A549 (cell line): Measurements from ENCODE around the gene PSD2. TPM values are rescaled to one million over a fixed set of nuclear protein-coding genes. Genes with fewer than 3 reads are reported as not detected.
"Not testable (repeated sequence)": the region's sequence is repeated elsewhere in the genome, so short reads cannot be mapped to it uniquely, and the experiment has no call there.

Experiments
- ATAC-seq, 2 experiments: fragments of 200-7000 bp in 1 of 2; fragments of >200 bp in 1 of 2; cut with Nextera tagmentation in 1 of 2; cut with Tn5 transposase in 1 of 2; 3 replicates each; pipeline versions ENCODE4 v1.8.0 to v1.9.1; 2018 to 2020; ENCODE audit warnings: mild to moderate bottlenecking in 1 of 2, moderate library complexity in 1 of 2
- CTCF ChIA-PET: fragments of 300-600 bp; sonication (Branson Sonifier 250); formaldehyde crosslinking; extraction: SDS; loops from one replicate; lab custom pipeline; 2021; ENCODE audit warnings: antibody characterized with exemption, inconsistent platforms; lab: Yijun Ruan, JAX
- POLR2A ChIA-PET: fragments of 350-600 bp; formaldehyde crosslinking; extraction: SDS; loops from one replicate; lab custom pipeline; 2021; ENCODE audit warnings: antibody characterized with exemption, inconsistent platforms; lab: Yijun Ruan, JAX
- DNase-seq, 2 experiments: peaks; one replicate each; pipeline versions ENCODE4 v3.0.0 to v3.0.0-alpha.2; 2011 to 2016; ENCODE audit warnings: low read depth in 1 of 2, low spot score in 1 of 2
- FAIRE-seq: peaks from 2 replicates; lab custom pipeline; 2011; peaks lifted over from hg19 to GRCh38; lab: Jason Lieb, UNC
- H3K27ac ChIP-seq, 2 experiments: fragments of >200 bp; sonication (Bioruptor Twin); formaldehyde crosslinking; 3 replicates each; pipeline ENCODE4 v1.5.1; 2016 to 2017
- H3K4me1 ChIP-seq: fragments of >200 bp; sonication (Bioruptor Twin); formaldehyde crosslinking; 3 replicates; pipeline ENCODE4 v1.6.1; 2016
- H3K4me2 ChIP-seq: fragments of >200 bp; sonication (Bioruptor Twin); formaldehyde crosslinking; 3 replicates; pipeline ENCODE4 v1.6.1; 2016
- H3K4me3 ChIP-seq: fragments of >200 bp; sonication (Bioruptor Twin); formaldehyde crosslinking; 3 replicates; pipeline ENCODE4 v1.5.1; 2016
- H3K9me3 ChIP-seq: fragments of >200 bp; sonication (Bioruptor Twin); formaldehyde crosslinking; 3 replicates; pipeline ENCODE4 v1.6.1; 2016
- BHLHE40 ChIP-seq: IDR thresholded peaks from 2 replicates; pipeline ENCODE4 v1.6.1; 2012; ENCODE audit warnings: low read depth, low read length, inconsistent platforms
- CEBPB ChIP-seq, 2 experiments: fragments of >200 bp in 1 of 2; sonication (Bioruptor Twin) in 1 of 2; formaldehyde crosslinking in 1 of 2; IDR thresholded peaks; 2 replicates each; pipeline ENCODE4 v1.6.1; 2012 to 2016
- E2F6 ChIP-seq: IDR thresholded peaks from 2 replicates; pipeline ENCODE4 v1.6.1; 2012; ENCODE audit warnings: low read depth, borderline replicate concordance
- ESRRA ChIP-seq: fragments of 150-350 bp; IDR thresholded peaks from 2 replicates; pipeline ENCODE4 v1.6.1; 2014; ENCODE audit warnings: mild to moderate bottlenecking, low read length, borderline replicate concordance
- FOSL2 ChIP-seq, 2 experiments: fragments of 450-650 bp in 1 of 2; fragments of >200 bp in 1 of 2; sonication (Bioruptor Twin) in 1 of 2; formaldehyde crosslinking; IDR thresholded peaks; 2 replicates each; pipeline versions ENCODE4 v1.5.0 to v1.6.1; 2016 to 2020; ENCODE audit warnings: mild to moderate bottlenecking in 1 of 2, moderate library complexity in 1 of 2
- FOXS1 ChIP-seq: fragments of 250-450 bp; sonication (Bioruptor Pico); IDR thresholded peaks from 2 replicates; pipeline ENCODE4 v1.5.0; 2020; ENCODE audit warnings: mild to moderate bottlenecking, moderate library complexity
- HMGXB4 ChIP-seq: fragments of 250-450 bp; sonication (Bioruptor Pico); IDR thresholded peaks from 2 replicates; pipeline ENCODE4 v1.5.0; 2021; ENCODE audit warnings: mild to moderate bottlenecking, moderate library complexity, borderline replicate concordance
- HOXB5 ChIP-seq: fragments of 250-450 bp; sonication (Bioruptor Pico); IDR thresholded peaks from 2 replicates; pipeline ENCODE4 v1.5.0; 2020; ENCODE audit warnings: mild to moderate bottlenecking, moderate library complexity
- JUNB ChIP-seq: fragments of >200 bp; sonication (Bioruptor Twin); formaldehyde crosslinking; IDR thresholded peaks from 2 replicates; pipeline ENCODE4 v1.6.1; 2016
- KDM1A ChIP-seq: fragments of 200-600 bp; sonication (generic); IDR thresholded peaks from 2 replicates; pipeline ENCODE4 v1.6.1; 2016; ENCODE audit warnings: low read depth, mild to moderate bottlenecking
- MAFK ChIP-seq: fragments of 450-650 bp; IDR thresholded peaks from 2 replicates; pipeline ENCODE4 v1.6.1; 2014; ENCODE audit not compliant: partially characterized antibody
- MYC ChIP-seq: IDR thresholded peaks from 2 replicates; pipeline ENCODE4 v1.6.1; 2012; ENCODE audit warnings: mild to moderate bottlenecking, inconsistent platforms, low read length, improper control_type of control experiment, borderline replicate concordance
- NFE2L2 ChIP-seq: fragments of 150-350 bp; conservative IDR thresholded peaks from 2 replicates; pipeline ENCODE4 v1.6.1; 2014; ENCODE audit warnings: low read length
- NPAS2 ChIP-seq: fragments of 250-450 bp; sonication (Bioruptor Pico); IDR thresholded peaks from 2 replicates; pipeline ENCODE4 v1.8.0; 2022; ENCODE audit warnings: mild to moderate bottlenecking, moderate library complexity, borderline replicate concordance
- RAD21 ChIP-seq, 2 experiments: fragments of >200 bp in 1 of 2; sonication (Bioruptor Twin) in 1 of 2; formaldehyde crosslinking in 1 of 2; IDR thresholded peaks in 1 of 2; conservative IDR thresholded peaks in 1 of 2; 2 replicates in 1 of 2; 3 replicates in 1 of 2; pipeline ENCODE4 v1.6.1; 2012 to 2018; ENCODE audit warnings: inconsistent platforms in 1 of 2
- RARB ChIP-seq: fragments of 250-450 bp; sonication (Bioruptor Pico); IDR thresholded peaks from 2 replicates; pipeline ENCODE4 v1.8.0; 2021; ENCODE audit warnings: mild to moderate bottlenecking, moderate library complexity
- RNF2 ChIP-seq: fragments of 200-600 bp; sonication (generic); IDR thresholded peaks from 2 replicates; pipeline ENCODE4 v1.6.1; 2016; ENCODE audit warnings: low read depth, mild to moderate bottlenecking, antibody characterized with exemption, moderate library complexity, borderline replicate concordance
- SMC3 ChIP-seq: fragments of >200 bp; sonication (Bioruptor Twin); formaldehyde crosslinking; IDR thresholded peaks from 3 replicates; pipeline ENCODE4 v1.6.1; 2018; ENCODE audit warnings: inconsistent platforms
- SREBF2 ChIP-seq: fragments of 450-650 bp; IDR thresholded peaks from 2 replicates; pipeline ENCODE4 v1.6.1; 2014; ENCODE audit warnings: mild to moderate bottlenecking, moderate library complexity
- ZFP36 ChIP-seq: fragments of 450-650 bp; IDR thresholded peaks from 2 replicates; pipeline ENCODE4 v1.6.1; 2014; ENCODE audit warnings: borderline replicate concordance; ENCODE audit not compliant: partially characterized antibody
- ZSCAN20 ChIP-seq: fragments of 250-450 bp; sonication (Bioruptor Pico); IDR thresholded peaks from 2 replicates; pipeline ENCODE4 v1.8.0; 2022; ENCODE audit warnings: mild to moderate bottlenecking, moderate library complexity
- WGBS: methylation state at CpG from one replicate; pipeline ENCODE4 v1.1.6; 2017; ENCODE audit errors: missing lambda C conversion rate; 5-methylcytosine and 5-hydroxymethylcytosine counted together
- polyA plus RNA-seq, 4 experiments: library from polyadenylated mRNA; depleted of rRNA in 3 of 4; stranded (reverse); fragments of >200 nt; fragmentation: RNase III in 1 of 4; extraction: RNeasy Plus Mini Kit Qiagen cat#74134 plus additional on column Dnase treatment in 1 of 4; gene quantifications; 2 replicates in 3 of 4; 3 replicates in 1 of 4; pipeline ENCODE4 v1.2.3, GENCODE V29; 2011 to 2017
- TF ChIP-seq, protein P1 (sequence below): fragments of 150-350 bp; IDR thresholded peaks from 2 replicates; pipeline ENCODE4 v1.6.1; 2014; ENCODE audit warnings: low read depth, mild to moderate bottlenecking, low read length
- TF ChIP-seq, protein P2 (sequence below): IDR thresholded peaks from 2 replicates; pipeline ENCODE4 v1.6.1; 2012
- TF ChIP-seq, protein P3 (sequence below): fragments of 450-650 bp; IDR thresholded peaks from 2 replicates; pipeline ENCODE4 v1.6.1; 2014; ENCODE audit warnings: antibody characterized with exemption
- TF ChIP-seq, protein P4 (sequence below): fragments of >200 bp; sonication (Bioruptor Twin); formaldehyde crosslinking; IDR thresholded peaks from 3 replicates; pipeline ENCODE4 v1.5.1; 2016

PSD2 gene
- polyA plus RNA-seq, 2 of the 4 experiments (the other 2 are of a cell fraction): 0.05 TPM; not detected in 1

DNA sequence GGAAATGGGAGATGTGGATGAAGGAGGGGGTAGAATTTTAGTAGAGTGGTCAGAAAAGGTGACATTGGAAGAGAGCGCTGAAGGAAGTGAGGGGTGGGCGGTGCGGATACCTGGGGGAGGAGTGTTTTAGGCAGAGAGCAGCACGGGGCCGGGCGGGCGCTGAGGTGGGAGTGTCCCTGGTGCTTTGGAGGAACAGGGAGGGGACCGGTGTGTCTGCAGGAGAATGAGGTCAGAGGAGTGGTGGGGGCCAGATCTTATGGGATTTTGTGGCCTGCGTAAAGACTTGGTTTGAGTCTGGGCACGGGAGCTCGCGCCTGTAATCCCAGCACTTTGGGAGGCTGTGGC lies 5.8 kb upstream of the PSD2 start:
- POLR2A ChIA-PET: no interaction called here
- Histone ChIP-seq H3K4me1 (0 out of 3 replicates have a peak, but pooled peaks cover 4% of the 10 kb centered on the region), H3K9me3 (no peaks in the 10 kb centered on the region), H3K4me2 (no peak overlapping the region), H3K4me3 (no peak overlapping the region), H3K27ac (no peak overlapping the region)
- TF ChIP-seq SMC3 (no peak), ESRRA (no peak), HMGXB4 (CRISPR knock-in tag) (no peak), RAD21 (conservative IDR thresholded peaks at IDR 0.05 in 1 of 2, IDR thresholded peaks at IDR 0.05 in 1 of 2) (no peak), HOXB5 (no peak), NFE2L2 (no peak), E2F6 (no peak), ZFP36 (no peak), FOXS1 (CRISPR knock-in tag) (no peak), JUNB (no peak), FOSL2 (IDR thresholded peaks at IDR 0.05) (no peak), FOSL2 (CRISPR knock-in tag; IDR thresholded peaks at IDR 0.05) (no peak), NPAS2 (no peak), ZSCAN20 (no peak), KDM1A (no peak)
- TF ChIP-seq, protein P1, sequence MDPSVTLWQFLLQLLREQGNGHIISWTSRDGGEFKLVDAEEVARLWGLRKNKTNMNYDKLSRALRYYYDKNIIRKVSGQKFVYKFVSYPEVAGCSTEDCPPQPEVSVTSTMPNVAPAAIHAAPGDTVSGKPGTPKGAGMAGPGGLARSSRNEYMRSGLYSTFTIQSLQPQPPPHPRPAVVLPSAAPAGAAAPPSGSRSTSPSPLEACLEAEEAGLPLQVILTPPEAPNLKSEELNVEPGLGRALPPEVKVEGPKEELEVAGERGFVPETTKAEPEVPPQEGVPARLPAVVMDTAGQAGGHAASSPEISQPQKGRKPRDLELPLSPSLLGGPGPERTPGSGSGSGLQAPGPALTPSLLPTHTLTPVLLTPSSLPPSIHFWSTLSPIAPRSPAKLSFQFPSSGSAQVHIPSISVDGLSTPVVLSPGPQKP: no peak
- TF ChIP-seq, protein P2, sequence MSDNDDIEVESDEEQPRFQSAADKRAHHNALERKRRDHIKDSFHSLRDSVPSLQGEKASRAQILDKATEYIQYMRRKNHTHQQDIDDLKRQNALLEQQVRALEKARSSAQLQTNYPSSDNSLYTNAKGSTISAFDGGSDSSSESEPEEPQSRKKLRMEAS: no peak
- TF ChIP-seq, protein P3, sequence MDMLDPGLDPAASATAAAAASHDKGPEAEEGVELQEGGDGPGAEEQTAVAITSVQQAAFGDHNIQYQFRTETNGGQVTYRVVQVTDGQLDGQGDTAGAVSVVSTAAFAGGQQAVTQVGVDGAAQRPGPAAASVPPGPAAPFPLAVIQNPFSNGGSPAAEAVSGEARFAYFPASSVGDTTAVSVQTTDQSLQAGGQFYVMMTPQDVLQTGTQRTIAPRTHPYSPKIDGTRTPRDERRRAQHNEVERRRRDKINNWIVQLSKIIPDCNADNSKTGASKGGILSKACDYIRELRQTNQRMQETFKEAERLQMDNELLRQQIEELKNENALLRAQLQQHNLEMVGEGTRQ: no peak
- FAIRE-seq: no peak
- no peak for DNase-seq
- CTCF ChIA-PET: interaction anchor here (1.1 to 13.1 kb wide), 9 partner anchors 10 to 356 kb away, joined by 3 to 361 read pairs (median 43); no protein-coding TSS in a partner anchor
- 91% methylated on average over 12 of the region's 12 CpGs for WGBS
- ATAC-seq: no peak

DNA sequence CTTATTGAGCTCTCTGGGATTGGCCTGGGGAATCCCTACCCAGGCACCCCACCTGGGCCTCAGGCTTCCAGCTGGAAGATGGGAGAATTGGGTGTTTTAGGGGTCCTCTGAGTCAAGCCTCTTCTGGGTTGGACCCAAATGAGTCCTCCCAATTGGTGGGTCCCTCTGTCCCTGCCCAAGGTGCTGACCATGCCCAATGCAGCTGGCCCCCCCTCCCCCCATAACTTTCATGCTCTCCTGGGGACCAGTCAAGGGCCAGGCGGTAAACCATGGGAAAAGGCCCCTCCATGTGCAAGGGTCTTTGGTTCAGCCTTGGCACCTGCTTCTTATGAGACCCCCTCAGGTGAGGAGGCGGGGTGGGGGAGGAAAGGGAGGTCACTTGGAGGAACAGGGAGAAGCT lies 3.4 kb upstream of the PSD2 start:
- ATAC-seq: no peak
- 30% methylated on average over 2 of the region's 2 CpGs for WGBS
- TF ChIP-seq RAD21 (conservative IDR thresholded peaks at IDR 0.05 in 1 of 2, IDR thresholded peaks at IDR 0.05 in 1 of 2) (no peak), FOSL2 (IDR thresholded peaks at IDR 0.05) (no peak), FOSL2 (CRISPR knock-in tag; IDR thresholded peaks at IDR 0.05) (no peak), MYC (no peak), BHLHE40 (no peak), RNF2 (no peak), CEBPB (IDR thresholded peaks at IDR 0.05) (no peak), JUNB (no peak), MAFK (no peak), RARB (CRISPR knock-in tag) (no peak), SREBF2 (no peak)
- TF ChIP-seq, protein P3: no peak
- TF ChIP-seq, protein P4, sequence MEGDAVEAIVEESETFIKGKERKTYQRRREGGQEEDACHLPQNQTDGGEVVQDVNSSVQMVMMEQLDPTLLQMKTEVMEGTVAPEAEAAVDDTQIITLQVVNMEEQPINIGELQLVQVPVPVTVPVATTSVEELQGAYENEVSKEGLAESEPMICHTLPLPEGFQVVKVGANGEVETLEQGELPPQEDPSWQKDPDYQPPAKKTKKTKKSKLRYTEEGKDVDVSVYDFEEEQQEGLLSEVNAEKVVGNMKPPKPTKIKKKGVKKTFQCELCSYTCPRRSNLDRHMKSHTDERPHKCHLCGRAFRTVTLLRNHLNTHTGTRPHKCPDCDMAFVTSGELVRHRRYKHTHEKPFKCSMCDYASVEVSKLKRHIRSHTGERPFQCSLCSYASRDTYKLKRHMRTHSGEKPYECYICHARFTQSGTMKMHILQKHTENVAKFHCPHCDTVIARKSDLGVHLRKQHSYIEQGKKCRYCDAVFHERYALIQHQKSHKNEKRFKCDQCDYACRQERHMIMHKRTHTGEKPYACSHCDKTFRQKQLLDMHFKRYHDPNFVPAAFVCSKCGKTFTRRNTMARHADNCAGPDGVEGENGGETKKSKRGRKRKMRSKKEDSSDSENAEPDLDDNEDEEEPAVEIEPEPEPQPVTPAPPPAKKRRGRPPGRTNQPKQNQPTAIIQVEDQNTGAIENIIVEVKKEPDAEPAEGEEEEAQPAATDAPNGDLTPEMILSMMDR: no peak
- TF ChIP-seq, protein P1: no peak
- no peak for FAIRE-seq
- 0 out of 3 replicates have a peak, but pooled peaks cover 9% of the 10 kb centered on the region for H3K4me1 ChIP-seq
- H3K27ac ChIP-seq: no peak overlapping the region
- no peak overlapping the region for H3K4me2 ChIP-seq
- ChIA-PET POLR2A (no interaction called here), CTCF (interaction anchor here (0.7 to 13.1 kb wide), 9 partner anchors 9 to 177 kb away, joined by 3 to 361 read pairs (median 5); no protein-coding TSS in a partner anchor)
- no peak overlapping the region for H3K4me3 ChIP-seq
- no peaks in the 10 kb centered on the region for H3K9me3 ChIP-seq
- DNase-seq: no peak

DNA sequence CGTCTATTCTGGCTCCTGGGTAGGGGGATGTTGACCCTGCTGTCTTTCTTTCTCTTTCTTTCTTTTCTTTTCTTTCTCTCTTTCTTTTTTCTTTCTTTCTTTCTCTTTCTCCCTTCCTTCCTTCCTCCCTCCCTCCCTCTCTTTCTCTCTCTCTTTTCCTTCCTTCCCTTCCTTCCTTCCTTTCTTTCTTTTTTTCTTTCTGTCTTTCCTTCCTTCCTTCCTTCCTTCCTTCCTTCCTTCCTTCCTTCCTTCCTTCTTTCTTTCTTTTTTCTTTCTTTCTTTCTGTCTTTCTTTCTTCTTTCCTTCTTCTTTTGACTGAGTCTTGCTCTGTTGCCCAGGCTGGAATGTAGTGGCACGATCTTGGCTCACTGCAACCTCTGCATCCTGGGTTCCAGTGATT lies 3.0 kb upstream of the PSD2 start:
- WGBS: 56% methylated on average over 2 of the region's 2 CpGs
- CTCF ChIA-PET: interaction anchor here (0.8 to 13.1 kb wide), 8 partner anchors 9 to 177 kb away, joined by 3 to 361 read pairs (median 10); no protein-coding TSS in a partner anchor
- H3K4me2 ChIP-seq, ATAC-seq, H3K27ac ChIP-seq, H3K4me3 ChIP-seq, DNase-seq, POLR2A ChIA-PET, FAIRE-seq, H3K9me3 ChIP-seq, H3K4me1 ChIP-seq: not testable (repeated sequence)
